Amniotic epithelial cell (primary cell): Measurements from ENCODE around the gene DCHS1.

ENCODE experiments used
- DNase-seq: peaks from one replicate; pipeline ENCODE4 v3.0.0-alpha.2; 2010; ENCODE audit warnings: low read depth

Gene DCHS1

GRCh38 chr11:6611092-6611962 is 44.3 kb downstream of the DCHS1 start:
- peak; percentile 19 for DNase-seq

DNA sequence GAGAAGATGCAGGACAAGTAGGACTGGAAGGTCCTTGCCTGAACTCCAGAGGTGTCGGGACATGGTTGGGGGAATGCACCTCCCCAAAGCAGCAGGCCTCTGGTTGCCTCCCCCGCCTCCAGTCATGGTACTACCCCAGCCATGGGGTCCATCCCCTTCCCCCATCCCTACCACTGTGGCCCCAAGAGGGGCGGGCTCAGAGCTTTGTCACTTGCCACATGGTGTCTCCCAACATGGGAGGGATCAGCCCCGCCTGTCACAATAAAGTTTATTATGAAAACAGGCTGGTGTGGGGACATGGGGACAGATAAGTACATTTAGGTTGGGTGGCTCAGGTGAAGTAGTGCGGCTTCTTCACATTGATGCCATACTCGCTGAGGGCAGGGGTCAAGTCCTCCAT is 45.0 kb downstream of the DCHS1 start:
- no peak for DNase-seq

DNA sequence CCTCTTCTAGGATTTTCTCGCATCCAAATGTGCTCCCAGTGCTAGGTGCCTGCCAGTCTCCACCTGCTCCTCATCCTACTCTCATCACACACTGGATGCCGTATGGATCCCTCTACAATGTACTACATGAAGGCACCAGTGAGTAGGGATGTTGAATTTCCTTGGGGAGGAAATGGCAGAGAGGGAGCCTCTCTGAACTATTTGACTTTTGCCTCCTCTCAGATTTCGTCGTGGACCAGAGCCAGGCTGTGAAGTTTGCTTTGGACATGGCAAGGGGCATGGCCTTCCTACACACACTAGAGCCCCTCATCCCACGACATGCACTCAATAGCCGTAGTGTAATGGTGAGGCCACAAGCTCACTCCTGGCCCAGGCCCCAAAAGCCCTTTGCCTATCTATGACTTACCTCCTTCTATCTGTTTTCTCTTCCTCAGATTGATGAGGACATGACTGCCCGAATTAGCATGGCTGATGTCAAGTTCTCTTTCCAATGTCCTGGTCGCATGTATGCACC is 46.0 kb downstream of the DCHS1 start:
- DNase-seq, result no peak

- DNase-seq, result peak; percentile 18
These were observed 46.7 kb downstream of the DCHS1 start for GRCh38 chr11:6608726-6609501.

DNA sequence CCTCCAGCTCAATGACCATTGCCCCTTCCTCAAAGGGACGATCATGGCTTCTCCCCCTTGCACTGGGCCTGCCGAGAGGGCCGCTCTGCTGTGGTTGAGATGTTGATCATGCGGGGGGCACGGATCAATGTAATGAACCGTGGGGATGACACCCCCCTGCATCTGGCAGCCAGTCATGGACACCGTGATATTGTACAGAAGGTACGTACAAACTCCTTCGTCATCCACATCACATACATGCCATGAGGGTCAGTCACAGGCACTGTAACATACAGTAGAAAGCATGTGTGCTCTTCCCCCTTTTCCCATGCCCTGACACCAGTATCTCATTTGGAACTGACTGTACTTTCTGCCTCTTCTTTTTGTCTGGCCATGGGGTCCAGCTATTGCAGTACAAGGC is 47.6 kb downstream of the DCHS1 start:
- DNase-seq, result no peak

DNA sequence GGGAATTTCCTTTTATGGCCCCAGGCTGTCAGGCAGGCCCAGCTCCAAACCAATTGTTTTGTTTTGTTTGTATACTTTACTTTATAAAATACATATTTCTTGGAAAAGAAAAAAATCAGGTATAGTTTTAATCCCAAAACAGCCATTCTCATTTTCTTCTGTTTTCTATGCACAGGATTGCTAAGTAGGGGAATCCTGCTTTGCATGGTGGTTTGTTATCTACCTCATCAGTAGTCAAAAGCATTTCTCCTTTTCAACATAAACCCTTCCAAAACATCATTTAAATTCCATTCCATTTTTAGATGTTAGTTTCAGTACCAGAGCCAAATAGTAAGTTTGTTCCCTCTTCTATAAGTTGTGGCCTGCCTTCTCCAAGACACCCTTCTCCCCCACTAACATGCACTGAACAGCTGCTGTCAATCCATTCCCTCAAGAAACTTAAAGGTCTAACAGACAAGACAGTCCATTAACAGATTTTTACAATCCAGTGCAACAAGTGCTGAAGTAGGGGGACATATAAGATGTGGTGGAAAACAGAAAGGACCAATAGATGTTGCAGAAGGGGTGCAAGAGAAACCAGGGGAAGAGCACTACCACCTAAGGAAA is 48.3 kb downstream of the DCHS1 start:
- peak; percentile 51 for DNase-seq

DNA sequence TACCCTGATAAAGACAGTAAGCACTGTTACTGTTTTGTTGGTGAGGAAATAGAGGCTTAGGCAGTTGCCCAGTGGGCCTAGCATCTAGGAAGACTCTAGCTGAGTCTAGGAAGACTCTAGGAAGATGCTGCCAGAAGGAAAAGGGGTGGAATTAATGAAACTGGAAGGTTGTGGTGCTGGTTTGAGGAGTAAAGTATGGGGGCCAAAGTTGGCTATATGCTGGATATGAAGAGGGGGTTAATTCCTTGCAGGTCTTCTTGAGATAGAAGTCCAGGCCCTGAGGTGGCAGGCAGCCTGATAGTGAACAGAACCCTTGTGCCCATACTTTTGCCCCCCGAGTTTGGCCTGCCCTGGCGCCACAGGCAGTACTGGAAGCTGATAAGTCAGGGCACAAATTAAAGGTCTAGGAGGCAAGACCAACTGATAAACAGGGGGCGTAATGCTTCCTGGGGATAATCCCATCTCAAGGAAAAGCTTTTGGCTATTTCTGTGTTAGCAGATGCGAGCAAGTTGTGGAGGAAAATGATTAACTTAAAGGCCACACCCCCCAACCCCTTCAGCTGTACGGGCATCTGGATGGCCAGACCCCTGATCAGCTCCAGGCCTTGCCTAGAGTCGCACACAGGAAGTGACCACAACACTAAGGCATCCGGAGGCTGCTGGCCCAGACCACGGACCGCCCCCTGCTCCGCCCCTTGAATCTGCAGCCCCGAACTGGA is 49.0 kb downstream of the DCHS1 start:
- peak; percentile 89 for DNase-seq

GRCh38 chr11:6604790-6605189 is 50.8 kb downstream of the DCHS1 start:
- DNase-seq, result no peak

DNA sequence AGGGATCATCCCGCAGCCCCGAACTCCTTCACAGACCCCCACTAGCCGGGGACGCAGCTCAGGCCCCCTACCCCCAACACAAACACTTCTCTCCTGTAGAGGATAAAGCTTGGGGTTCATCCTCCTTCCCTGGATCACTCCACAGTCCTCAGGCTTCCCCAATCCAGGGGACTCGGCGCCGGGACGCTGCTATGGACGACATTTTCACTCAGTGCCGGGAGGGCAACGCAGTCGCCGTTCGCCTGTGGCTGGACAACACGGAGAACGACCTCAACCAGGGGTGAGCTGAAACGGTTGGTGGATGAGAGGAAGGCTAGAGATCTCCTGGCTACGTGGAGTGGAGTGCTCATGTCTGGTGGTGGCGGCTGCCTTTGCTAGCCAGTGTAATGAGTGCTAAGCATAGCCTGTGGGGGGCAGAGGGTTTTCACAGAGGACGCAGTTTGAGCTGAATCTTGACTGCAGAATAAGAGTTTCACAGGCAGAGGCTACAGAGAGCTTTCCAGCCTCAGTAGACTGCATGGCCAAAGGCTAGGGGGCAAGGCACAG is 51.5 kb downstream of the DCHS1 start:
- DNase-seq, result peak; percentile 55

DNA sequence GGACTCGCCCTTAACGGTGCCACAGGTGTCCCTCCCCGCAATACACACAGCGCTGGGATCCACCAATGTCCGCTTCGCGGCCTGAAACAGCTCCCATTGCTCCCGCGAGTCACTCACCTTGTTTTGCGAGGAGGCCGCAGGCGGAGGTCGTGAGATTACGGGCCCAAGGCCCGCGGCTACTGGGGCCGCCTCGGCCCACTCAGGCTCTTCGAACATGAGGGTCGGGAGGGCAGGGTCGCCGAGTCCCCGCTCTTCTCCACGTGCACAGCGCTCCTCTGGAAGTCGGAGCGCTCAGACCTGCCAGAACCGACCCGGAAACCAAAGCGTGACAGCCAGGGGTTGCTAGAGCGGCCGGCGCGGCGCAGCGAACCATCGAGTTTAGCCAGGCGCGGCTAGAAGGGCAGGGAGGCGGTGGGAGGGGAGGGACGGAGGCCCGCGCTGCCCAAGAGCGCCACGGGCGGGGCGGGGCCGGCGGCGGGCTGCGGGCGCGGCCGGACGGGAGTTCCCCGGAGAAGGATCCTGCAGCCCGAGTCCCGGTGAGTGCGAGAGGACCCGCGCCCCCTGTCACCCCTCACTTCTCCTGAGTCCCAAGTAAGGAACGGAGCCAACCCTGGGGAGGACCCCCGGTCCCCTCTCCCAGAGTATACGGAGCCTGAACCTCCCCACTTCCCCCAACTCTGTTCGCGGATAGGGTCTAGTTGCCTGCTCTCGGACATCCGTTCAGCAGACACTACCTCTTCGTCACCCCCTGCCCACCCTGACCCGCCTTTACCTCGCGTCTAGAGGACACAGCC is 52.1 kb downstream of the DCHS1 start, which contains the start of the genes ILK and RRP8:
Gene ILK, plus strand, starts transcription at position 488 of the 794 bp plus-strand sequence. CDS start 498 bp downstream, outside the sequence.
Gene RRP8, minus strand, starts transcription at position 330 of the 794 bp plus-strand sequence. Its CDS starts 114 bp downstream, at position 216.
- DNase-seq, result peak; percentile 84

GRCh38 chr11:6602096-6602940 is 53.3 kb downstream of the DCHS1 start:
- no peak for DNase-seq

DNA sequence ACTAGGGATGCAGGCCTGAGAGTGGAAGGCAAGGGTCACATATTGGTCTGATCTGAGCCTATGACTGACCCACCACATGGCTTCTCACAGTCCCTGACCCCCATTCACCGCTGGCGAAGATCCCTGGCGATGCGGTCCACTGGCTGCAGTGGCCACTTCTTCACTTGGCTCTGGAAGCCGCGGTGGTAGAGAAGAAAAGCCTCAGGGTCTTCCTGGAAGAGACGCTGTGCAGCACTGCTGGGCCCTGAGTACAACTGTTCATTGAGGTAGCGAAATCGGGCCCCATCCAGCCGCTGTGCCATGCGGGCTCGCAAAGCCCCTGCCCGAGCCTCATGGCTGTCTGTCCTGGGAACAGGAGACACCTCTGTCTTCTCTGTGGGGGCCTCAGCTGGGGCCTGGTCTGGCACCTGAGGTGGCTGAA is 54.6 kb downstream of the DCHS1 start:
- DNase-seq, result no peak

GRCh38 chr11:6599881-6600390 is 55.7 kb downstream of the DCHS1 start:
- DNase-seq, result no peak

- DNase-seq, result no peak
These were observed 56.2 kb downstream of the DCHS1 start for GRCh38 chr11:6599449-6599848.

GRCh38 chr11:6598555-6598954 is 57.1 kb downstream of the DCHS1 start:
- DNase-seq, result no peak

- DNase-seq, result no peak
These were observed 59.3 kb downstream of the DCHS1 start for GRCh38 chr11:6596239-6596877.

DNA sequence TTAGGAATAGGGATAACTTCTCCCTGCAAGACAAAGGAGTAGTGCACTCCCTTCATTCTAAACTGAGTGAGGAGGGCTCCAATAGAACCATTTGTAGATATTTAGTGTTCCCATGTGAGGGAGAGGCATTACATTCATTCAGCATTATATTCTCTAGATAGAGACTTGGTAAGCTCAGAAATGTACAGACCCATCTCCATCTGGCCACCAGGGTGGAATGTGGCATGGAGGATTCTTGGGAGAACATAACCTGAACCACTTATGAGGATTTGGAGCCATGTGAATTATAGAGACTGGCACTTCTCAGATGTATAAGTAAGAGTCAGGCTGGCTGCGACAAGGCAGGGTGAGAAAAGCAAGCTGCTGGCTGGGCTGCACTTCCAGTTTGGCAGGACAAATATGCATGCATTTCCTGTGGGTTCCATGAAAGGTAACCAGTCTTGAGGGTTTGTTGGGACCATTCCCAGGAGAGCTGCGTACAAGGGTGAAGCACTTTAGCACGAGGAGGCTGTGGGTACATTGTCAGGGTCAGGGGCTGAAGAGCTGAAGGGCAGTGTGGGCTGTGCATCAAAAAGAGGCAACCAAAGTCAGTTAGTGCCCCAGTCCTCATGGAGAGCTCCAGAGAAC is 61.4 kb downstream of the DCHS1 start:
- no peak for DNase-seq

DNA sequence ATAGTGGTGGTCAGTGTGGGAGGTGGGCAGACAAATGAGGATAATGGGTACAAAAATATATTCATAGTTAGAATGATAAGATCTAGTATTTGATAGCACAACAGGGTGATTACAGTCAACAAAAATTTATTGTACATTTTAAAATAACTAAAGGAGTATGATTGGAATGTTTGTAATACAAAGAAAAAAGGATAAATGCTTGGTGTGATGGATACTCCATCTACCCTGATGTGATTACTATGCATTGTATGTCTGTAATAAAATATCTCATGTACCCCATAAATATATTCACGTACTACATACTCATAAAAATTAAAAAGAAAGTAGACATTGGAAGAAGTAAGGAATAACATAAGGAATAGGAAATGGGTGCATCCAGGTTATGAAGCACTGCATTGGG is 67.6 kb downstream of the DCHS1 start:
- no peak for DNase-seq
